ENCODE data around the gene CHRDL2. TPM values are rescaled to one million over a fixed set of nuclear protein-coding genes. Genes with fewer than 3 reads are reported as not detected.

The CHRDL2 gene
- total and polyA plus RNA-seq, 8 donors, result 0.92 to 38.4 (median 7.2) TPM; not detected in 1

GRCh38 chr11:74701351-74701750, 29.9 kb downstream of the CHRDL2 start:
- Histone ChIP-seq H3K4me1 (peaks cover 12 to 24% (median 17%) of the 10 kb centered on the region in 4 donors), H3K4me3 (no peak overlapping the region), H3K36me3 (peaks cover 0 to 29% (median 10%) of the 10 kb centered on the region in 4 donors), H3K9me3 (no peaks in the 10 kb centered on the region), H3K27ac (peak overlapping the region in 1 of 5 donors; percentile 50), H3K27me3 (no peaks in the 10 kb centered on the region)
- 49 to 63% (median 58%) methylated on average over 8 of the region's 8 CpGs for WGBS, 5 donors
- DNase-seq, result no peak
- intact Hi-C loops (cut with DNase I; ENCODE audit: low total_unique reads), result no loop called here
- TF ChIP-seq EP300 (IDR thresholded peaks at IDR 0.05), result no peak
- no peak for TF ChIP-seq POLR2AphosphoS5 (IDR thresholded peaks at IDR 0.05)
- TF ChIP-seq, protein P1, sequence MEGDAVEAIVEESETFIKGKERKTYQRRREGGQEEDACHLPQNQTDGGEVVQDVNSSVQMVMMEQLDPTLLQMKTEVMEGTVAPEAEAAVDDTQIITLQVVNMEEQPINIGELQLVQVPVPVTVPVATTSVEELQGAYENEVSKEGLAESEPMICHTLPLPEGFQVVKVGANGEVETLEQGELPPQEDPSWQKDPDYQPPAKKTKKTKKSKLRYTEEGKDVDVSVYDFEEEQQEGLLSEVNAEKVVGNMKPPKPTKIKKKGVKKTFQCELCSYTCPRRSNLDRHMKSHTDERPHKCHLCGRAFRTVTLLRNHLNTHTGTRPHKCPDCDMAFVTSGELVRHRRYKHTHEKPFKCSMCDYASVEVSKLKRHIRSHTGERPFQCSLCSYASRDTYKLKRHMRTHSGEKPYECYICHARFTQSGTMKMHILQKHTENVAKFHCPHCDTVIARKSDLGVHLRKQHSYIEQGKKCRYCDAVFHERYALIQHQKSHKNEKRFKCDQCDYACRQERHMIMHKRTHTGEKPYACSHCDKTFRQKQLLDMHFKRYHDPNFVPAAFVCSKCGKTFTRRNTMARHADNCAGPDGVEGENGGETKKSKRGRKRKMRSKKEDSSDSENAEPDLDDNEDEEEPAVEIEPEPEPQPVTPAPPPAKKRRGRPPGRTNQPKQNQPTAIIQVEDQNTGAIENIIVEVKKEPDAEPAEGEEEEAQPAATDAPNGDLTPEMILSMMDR (IDR thresholded peaks at IDR 0.05), result no peak
- TF ChIP-seq POLR2A (IDR thresholded peaks at IDR 0.05), result no peak

DNA sequence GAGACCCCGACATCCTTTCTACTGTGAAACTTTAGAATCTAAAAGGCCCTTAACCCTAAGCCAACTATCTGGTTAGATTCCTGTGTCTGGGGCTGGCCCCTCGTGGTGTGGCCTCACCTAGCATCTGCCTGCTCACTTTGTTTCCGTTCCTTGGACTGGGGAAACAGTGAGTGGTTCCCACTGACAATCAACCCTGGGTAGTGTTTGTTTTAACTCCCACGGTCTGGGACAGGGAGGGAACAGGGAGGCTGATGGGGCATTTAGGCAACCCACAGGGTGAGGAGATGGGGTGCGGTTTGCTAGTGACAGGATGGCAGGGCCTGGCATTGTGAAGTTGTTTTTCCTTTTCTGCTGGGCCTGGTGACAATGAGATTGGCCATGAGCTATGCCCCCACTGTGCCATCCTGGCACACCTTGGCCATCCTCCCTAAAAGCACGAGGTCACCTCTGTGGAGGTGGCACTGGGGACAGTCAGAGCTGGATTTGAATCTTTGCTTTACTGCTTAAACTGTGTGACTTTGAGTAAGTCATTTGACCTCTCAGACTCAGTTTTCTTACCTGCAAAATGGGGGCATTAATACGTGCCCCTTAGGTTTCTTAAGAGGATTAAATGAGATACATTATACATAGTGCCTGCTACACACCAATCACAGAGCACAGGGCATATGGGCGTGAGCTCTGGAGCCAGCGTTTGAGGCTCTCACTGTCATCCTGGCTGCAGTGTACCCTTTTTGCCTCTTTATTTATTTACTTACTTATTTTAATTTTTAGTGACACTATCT, 31.4 kb downstream of the CHRDL2 start:
- Histone ChIP-seq H3K4me1 (peaks cover 12 to 32% (median 25%) of the 10 kb centered on the region in 4 donors), H3K27me3 (no peaks in the 10 kb centered on the region), H3K4me3 (no peak overlapping the region), H3K36me3 (peaks cover 0 to 18% (median 4%) of the 10 kb centered on the region in 4 donors), H3K27ac (peak overlapping the region in 2 of 5 donors; percentile 86 to 91), H3K9me3 (no peaks in the 10 kb centered on the region)
- intact Hi-C loops (cut with DNase I; ENCODE audit: low total_unique reads), result no loop called here
- no peak for DNase-seq
- 74 to 84% (median 83%) methylated on average over 9 of the region's 9 CpGs for WGBS, 5 donors
- no peak for TF ChIP-seq POLR2AphosphoS5 (IDR thresholded peaks at IDR 0.05)
- TF ChIP-seq, protein P1 (IDR thresholded peaks at IDR 0.05), result no peak
- no peak for TF ChIP-seq POLR2A (IDR thresholded peaks at IDR 0.05)
- no peak for TF ChIP-seq EP300 (IDR thresholded peaks at IDR 0.05)

- no peak for TF ChIP-seq POLR2AphosphoS5 (IDR thresholded peaks at IDR 0.05)
- no peak for TF ChIP-seq POLR2A (IDR thresholded peaks at IDR 0.05)
- TF ChIP-seq, protein P1 (IDR thresholded peaks at IDR 0.05), result no peak
- TF ChIP-seq EP300 (IDR thresholded peaks at IDR 0.05), result no peak
- Histone ChIP-seq H3K36me3 (no peaks in the 10 kb centered on the region), H3K27ac (peak overlapping the region in 4 of 5 donors; percentile 79 to 91 (median 86)), H3K9me3 (no peaks in the 10 kb centered on the region), H3K4me3 (no peak overlapping the region), H3K4me1 (peaks cover 12 to 38% (median 25%) of the 10 kb centered on the region in 4 donors), H3K27me3 (no peaks in the 10 kb centered on the region)
- whole genome bisulfite sequencing, 5 donors, result 38 to 59% (median 43%) methylated on average over 4 of the region's 4 CpGs
- intact Hi-C loops (cut with DNase I; ENCODE audit: low total_unique reads), result no loop called here
- no peak for DNase-seq
These were observed 33.5 kb downstream of the CHRDL2 start for GRCh38 chr11:74697722-74698121.

DNA sequence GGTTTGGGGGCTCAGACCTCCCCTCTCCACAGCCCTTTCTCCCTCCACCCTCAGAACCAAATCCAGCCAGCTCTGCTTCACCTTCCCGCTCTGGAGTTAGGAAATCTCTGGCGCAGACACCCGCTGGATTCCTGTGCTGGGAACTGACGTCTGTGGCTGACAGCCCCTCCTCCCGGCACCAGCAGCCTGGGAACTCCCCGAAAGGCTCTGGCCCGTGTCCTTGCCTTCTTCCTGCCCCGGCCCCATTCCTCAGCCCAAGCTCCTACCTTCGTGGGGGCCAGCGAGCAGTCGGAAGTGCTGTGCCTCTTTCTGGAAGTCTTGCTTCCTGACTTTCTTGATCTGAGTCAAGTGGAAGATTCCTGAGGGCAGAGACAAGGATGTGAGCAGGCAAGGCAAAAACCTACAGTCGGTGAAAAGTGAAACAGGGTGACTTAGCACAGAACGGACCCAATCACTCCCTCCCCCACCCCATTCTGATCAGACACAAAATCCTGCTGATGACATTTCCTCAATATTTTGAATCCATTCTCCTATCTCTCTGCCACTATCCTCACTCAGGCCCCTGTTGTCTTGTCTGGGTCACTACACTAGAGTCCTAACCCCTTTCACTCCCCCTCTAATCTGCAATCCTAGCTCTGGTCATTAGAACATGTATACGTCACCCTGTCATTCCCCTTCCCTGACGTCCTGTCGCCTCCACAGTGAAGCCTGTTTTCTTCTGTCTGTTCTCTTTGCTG, 34.1 kb downstream of the CHRDL2 start:
- intact Hi-C loops (cut with DNase I; ENCODE audit: low total_unique reads), result no loop called here

More for the DNA sequence above, 34.1 kb downstream of the CHRDL2 start:
- no peaks in the 10 kb centered on the region for H3K9me3 ChIP-seq
- H3K4me3 ChIP-seq, result peak overlapping the region in 2 of 4 donors; percentile 1 to 9
- H3K4me1 ChIP-seq, result peaks cover 12 to 35% (median 22%) of the 10 kb centered on the region in 4 donors
- 25 to 36% (median 34%) methylated on average over 15 to 16 of the region's 16 CpGs for WGBS, 5 donors
- H3K27me3 ChIP-seq, result no peaks in the 10 kb centered on the region
- TF ChIP-seq POLR2AphosphoS5 (IDR thresholded peaks at IDR 0.05) (peak; percentile 83 to 94 (median 88)), EP300 (IDR thresholded peaks at IDR 0.05) (peak; percentile 98), POLR2A (IDR thresholded peaks at IDR 0.05) (peak in 1 of 4 donors; percentile 3)
- TF ChIP-seq, protein P1 (IDR thresholded peaks at IDR 0.05), result no peak
- H3K27ac ChIP-seq, result peak overlapping the region; percentile 39 to 91 (median 86)
- peak; percentile 77 to 90 for DNase-seq
- no peaks in the 10 kb centered on the region for H3K36me3 ChIP-seq
